ENCODE measurements around the gene CFAP210. TPM values are rescaled to one million over a fixed set of nuclear protein-coding genes. Genes with fewer than 3 reads are reported as not detected.

CFAP210 gene
- total and polyA plus RNA-seq, 2 experiments from 2014 or later, result 3.7 TPM; not detected in 1

GRCh38 chr2:169664978-169665930 lies 29.0 kb downstream of the CFAP210 start:
- H3K4me1 ChIP-seq (ENCODE audit: insufficient read depth), result no peaks in the 10 kb centered on the region
- H3K9me3 Mint-ChIP-seq, result no peaks in the 10 kb centered on the region
- no peaks in the 10 kb centered on the region for H3K36me3 ChIP-seq (ENCODE audit: insufficient read depth)
- H2AFZ ChIP-seq, result no peak overlapping the region; the same call in 1 of the 2 replicates
- no peaks in the 10 kb centered on the region for H4K20me1 ChIP-seq (replicated peaks; ENCODE audit: insufficient read depth)
- no peak overlapping the region for H3K4me2 ChIP-seq
- H3K9me2 ChIP-seq (ENCODE audit: insufficient read depth), result no peaks in the 10 kb centered on the region
- no peaks in the 10 kb centered on the region for H3K79me2 ChIP-seq (replicated peaks; ENCODE audit: insufficient read depth)
- TF ChIP-seq ETS1 (IDR thresholded peaks at IDR 0.05), result no peak
- TF ChIP-seq POLR2AphosphoS5 (IDR thresholded peaks at IDR 0.05; ENCODE audit: low read depth), result no peak
- no peak for TF ChIP-seq NANOG (IDR thresholded peaks at IDR 0.05; ENCODE audit: borderline replicate concordance)
- no peak for TF ChIP-seq JUNB (IDR thresholded peaks at IDR 0.05; ENCODE audit: unreplicated experiment)
- no peak for TF ChIP-seq STAT1 (IDR thresholded peaks at IDR 0.05; ENCODE audit: unreplicated experiment)
- no peak for TF ChIP-seq ZNF114 (CRISPR knock-in tag; IDR thresholded peaks at IDR 0.05)
- TF ChIP-seq EZH2phosphoT487 (IDR thresholded peaks at IDR 0.05; ENCODE audit: unreplicated experiment), result no peak
- TF ChIP-seq REST (IDR thresholded peaks at IDR 0.05; ENCODE audit: unreplicated experiment), result no peak
- no peak for TF ChIP-seq ZNF462 (CRISPR knock-in tag; IDR thresholded peaks at IDR 0.05)
- no peak for TF ChIP-seq EZH2 (IDR thresholded peaks at IDR 0.05; ENCODE audit: low read depth, unreplicated experiment)
- TF ChIP-seq CTCF (conservative IDR thresholded peaks at IDR 0.05; ENCODE audit: low read depth in 2 of 2), result no peak
- no peak for TF ChIP-seq ZNF331 (CRISPR knock-in tag; IDR thresholded peaks at IDR 0.05; ENCODE audit: low read depth)
- ATAC-seq (no peak), DNase-seq (ENCODE audit: low spot score) (no peak)
- no peak overlapping the region for H3K27ac Mint-ChIP-seq
- no peaks in the 10 kb centered on the region for H3K36me3 Mint-ChIP-seq (ENCODE audit: low read depth)
- no peaks in the 10 kb centered on the region for H3K4me1 Mint-ChIP-seq
- H3K27me3 ChIP-seq (ENCODE audit: insufficient read depth), result no peaks in the 10 kb centered on the region
- no peak overlapping the region for H3K27ac ChIP-seq (ENCODE audit: low read depth)
- no peak overlapping the region for H3K4me3 ChIP-seq
- H3K27me3 Mint-ChIP-seq (ENCODE audit: insufficient read depth, low read depth, poor library complexity), result no peaks in the 10 kb centered on the region
- H3F3A ChIP-seq (replicated peaks; ENCODE audit: low read depth), result no peaks in the 10 kb centered on the region
- H3K4me3 Mint-ChIP-seq, result no peak overlapping the region
